ENCODE data around the gene TTC7B. TPM values are rescaled to one million over a fixed set of nuclear protein-coding genes. Genes with fewer than 3 reads are reported as not detected.

Gene TTC7B
- total RNA-seq, 1 donor from 2014 or later: 40.3 TPM

GRCh38 chr14:90740946-90741681, 75.1 kb downstream of the TTC7B start:
- Mint-ChIP-seq H3K36me3 (ENCODE audit: low read depth) (peaks cover 15% of the 10 kb centered on the region), H3K4me1 (ENCODE audit: low read depth) (no peaks in the 10 kb centered on the region), H3K27me3 (ENCODE audit: low read depth) (no peaks in the 10 kb centered on the region), H3K9me3 (ENCODE audit: low read depth) (no peaks in the 10 kb centered on the region), H3K4me3 (ENCODE audit: unreplicated experiment) (no peak overlapping the region), H3K27ac (ENCODE audit: unreplicated experiment) (no peak overlapping the region)
- TF ChIP-seq CTCF (IDR thresholded peaks at IDR 0.05): no peak
- no peak for DNase-seq (ENCODE audit: low spot score)

- TF ChIP-seq CTCF (IDR thresholded peaks at IDR 0.05): no peak
- H3K27me3 Mint-ChIP-seq (ENCODE audit: low read depth): no peaks in the 10 kb centered on the region
- H3K4me1 Mint-ChIP-seq (ENCODE audit: low read depth): no peaks in the 10 kb centered on the region
- peaks cover 15% of the 10 kb centered on the region for H3K36me3 Mint-ChIP-seq (ENCODE audit: low read depth)
- DNase-seq (ENCODE audit: low spot score): no peak
- H3K9me3 Mint-ChIP-seq (ENCODE audit: low read depth): no peaks in the 10 kb centered on the region
- H3K4me3 Mint-ChIP-seq (ENCODE audit: unreplicated experiment): no peak overlapping the region
- H3K27ac Mint-ChIP-seq (ENCODE audit: unreplicated experiment): no peak overlapping the region
Measured at GRCh38 chr14:90740081-90740480, 76.1 kb downstream of the TTC7B start.

GRCh38 chr14:90739318-90740068, 76.7 kb downstream of the TTC7B start:
- Mint-ChIP-seq H3K4me1 (ENCODE audit: low read depth) (no peaks in the 10 kb centered on the region), H3K36me3 (ENCODE audit: low read depth) (peaks cover 15% of the 10 kb centered on the region), H3K27me3 (ENCODE audit: low read depth) (no peaks in the 10 kb centered on the region), H3K9me3 (ENCODE audit: low read depth) (no peaks in the 10 kb centered on the region), H3K27ac (ENCODE audit: unreplicated experiment) (no peak overlapping the region), H3K4me3 (ENCODE audit: unreplicated experiment) (no peak overlapping the region)
- TF ChIP-seq CTCF (IDR thresholded peaks at IDR 0.05): no peak
- no peak for DNase-seq (ENCODE audit: low spot score)

- Mint-ChIP-seq H3K9me3 (ENCODE audit: low read depth) (no peaks in the 10 kb centered on the region), H3K4me1 (ENCODE audit: low read depth) (peaks cover 7% of the 10 kb centered on the region), H3K27ac (ENCODE audit: unreplicated experiment) (no peak overlapping the region), H3K36me3 (ENCODE audit: low read depth) (no peaks in the 10 kb centered on the region), H3K27me3 (ENCODE audit: low read depth) (no peaks in the 10 kb centered on the region), H3K4me3 (ENCODE audit: unreplicated experiment) (no peak overlapping the region)
- no peak for DNase-seq (ENCODE audit: low spot score)
- no peak for TF ChIP-seq CTCF (IDR thresholded peaks at IDR 0.05)
Measured at GRCh38 chr14:90733139-90733808, 83.0 kb downstream of the TTC7B start.

GRCh38 chr14:90732718-90733117, 83.5 kb downstream of the TTC7B start:
- no peak overlapping the region for H3K4me3 Mint-ChIP-seq (ENCODE audit: unreplicated experiment)
- no peaks in the 10 kb centered on the region for H3K9me3 Mint-ChIP-seq (ENCODE audit: low read depth)
- H3K27ac Mint-ChIP-seq (ENCODE audit: unreplicated experiment): no peak overlapping the region
- H3K4me1 Mint-ChIP-seq (ENCODE audit: low read depth): peaks cover 10% of the 10 kb centered on the region
- DNase-seq (ENCODE audit: low spot score): no peak
- TF ChIP-seq CTCF (IDR thresholded peaks at IDR 0.05): no peak
- H3K27me3 Mint-ChIP-seq (ENCODE audit: low read depth): no peaks in the 10 kb centered on the region
- no peaks in the 10 kb centered on the region for H3K36me3 Mint-ChIP-seq (ENCODE audit: low read depth)
